Tibial artery (tissue), 4 donors: ENCODE results near the gene CTBP1.

Experiments used
- DNase-seq, 2 donors: peaks; one replicate each; pipeline ENCODE4 v3.0.0-alpha.2; 2019
- H3K27ac ChIP-seq, 2 donors: fragments of 200-600 bp; sonication (generic) in 1 of 2; 1 replicate in 1 of 2; 2 replicates in 1 of 2; pipeline ENCODE4 v1.5.1; 2018 to 2019; ENCODE audit warnings: mild to moderate bottlenecking in 1 of 2
- H3K27me3 ChIP-seq, 2 donors: fragments of 200-600 bp; sonication (generic) in 1 of 2; one replicate each; pipeline versions ENCODE4 v1.5.1 to v1.6.0; 2016 to 2019
- H3K36me3 ChIP-seq, 3 donors: fragments of 200-600 bp; sonication (generic) in 2 of 3; one replicate each; pipeline ENCODE4 v1.5.1; 2016 to 2019; ENCODE audit warnings: mild to moderate bottlenecking in 2 of 3
- H3K4me1 ChIP-seq, 4 donors: fragments of 200-600 bp; sonication (generic) in 2 of 4; 1 replicate in 3 of 4; 2 replicates in 1 of 4; pipeline ENCODE4 v1.5.1; 2016 to 2019
- H3K4me3 ChIP-seq, 2 donors: fragments of 200-600 bp; sonication (generic) in 1 of 2; 1 replicate in 1 of 2; 2 replicates in 1 of 2; pipeline ENCODE4 v1.5.1; 2018 to 2019; ENCODE audit warnings: mild to moderate bottlenecking in 2 of 2
- H3K9me3 ChIP-seq, 3 donors: fragments of 200-600 bp; sonication (generic) in 1 of 3; one replicate each; pipeline ENCODE4 v1.5.1; 2016 to 2019
- CTCF ChIP-seq, 2 experiments: fragments of 200-600 bp in 1 of 2; fragments of 450-650 bp in 1 of 2; IDR thresholded peaks; one replicate each; pipeline ENCODE4 v1.5.1; 2017 to 2019; ENCODE audit warnings: antibody characterized with exemption in 2 of 2, mild to moderate bottlenecking in 1 of 2, moderate library complexity in 1 of 2
- intact Hi-C: fragments of 100-400 bp; cut with DNase I; formaldehyde crosslinking; loops from one replicate; pipeline ENCODE4 v1.15.0; 2023; ENCODE audit warnings: low total_unique reads

The CTBP1 gene

GRCh38 chr4:1266881-1267763 lies 18.2 kb upstream of the CTBP1 start:
- H3K27me3 ChIP-seq = no peaks in the 10 kb centered on the region
- DNase-seq = no peak
- peaks cover 0 to 9% (median 0%) of the 10 kb centered on the region in 3 donors for H3K9me3 ChIP-seq
- no peak for TF ChIP-seq CTCF (IDR thresholded peaks at IDR 0.05)
- H3K4me1 ChIP-seq = no peaks in the 10 kb centered on the region
- peaks cover 0 to 4% (median 0%) of the 10 kb centered on the region in 3 donors for H3K36me3 ChIP-seq
- intact Hi-C loops = loop anchor here (2.0 kb wide), 1 partner anchor 136 kb away; no protein-coding TSS in a partner anchor
- H3K4me3 ChIP-seq = no peak overlapping the region
- H3K27ac ChIP-seq = no peak overlapping the region

GRCh38 chr4:1265351-1265750 lies 16.4 kb upstream of the CTBP1 start:
- no peak for TF ChIP-seq CTCF (IDR thresholded peaks at IDR 0.05)
- H3K4me1 ChIP-seq = no peaks in the 10 kb centered on the region
- intact Hi-C loops = no loop called here
- no peak overlapping the region for H3K27ac ChIP-seq
- peaks cover 0 to 4% (median 0%) of the 10 kb centered on the region in 3 donors for H3K36me3 ChIP-seq
- H3K27me3 ChIP-seq = no peaks in the 10 kb centered on the region
- no peak for DNase-seq
- H3K9me3 ChIP-seq = peaks cover 0 to 9% (median 0%) of the 10 kb centered on the region in 3 donors
- H3K4me3 ChIP-seq = no peak overlapping the region

GRCh38 chr4:1264942-1265341 lies 16.0 kb upstream of the CTBP1 start:
- Histone ChIP-seq H3K36me3 (peaks cover 0 to 4% (median 0%) of the 10 kb centered on the region in 3 donors), H3K9me3 (peaks cover 0 to 7% (median 0%) of the 10 kb centered on the region in 3 donors), H3K27ac (no peak overlapping the region), H3K4me3 (no peak overlapping the region), H3K4me1 (no peaks in the 10 kb centered on the region), H3K27me3 (no peaks in the 10 kb centered on the region)
- intact Hi-C loops = no loop called here
- no peak for DNase-seq
- no peak for TF ChIP-seq CTCF (IDR thresholded peaks at IDR 0.05)

GRCh38 chr4:1261107-1261928 lies 12.4 kb upstream of the CTBP1 start:
- no peak for TF ChIP-seq CTCF (IDR thresholded peaks at IDR 0.05)
- Histone ChIP-seq H3K27me3 (no peaks in the 10 kb centered on the region), H3K27ac (no peak overlapping the region), H3K9me3 (peaks cover 0 to 8% (median 0%) of the 10 kb centered on the region in 3 donors), H3K4me3 (no peak overlapping the region), H3K36me3 (peaks cover 0 to 4% (median 0%) of the 10 kb centered on the region in 3 donors), H3K4me1 (no peaks in the 10 kb centered on the region)
- intact Hi-C loops = no loop called here
- no peak for DNase-seq

- peaks cover 0 to 8% (median 0%) of the 10 kb centered on the region in 3 donors for H3K9me3 ChIP-seq
- no peaks in the 10 kb centered on the region for H3K4me1 ChIP-seq
- H3K27me3 ChIP-seq = no peaks in the 10 kb centered on the region
- intact Hi-C loops = no loop called here
- no peaks in the 10 kb centered on the region for H3K36me3 ChIP-seq
- H3K27ac ChIP-seq = no peak overlapping the region
- TF ChIP-seq CTCF (IDR thresholded peaks at IDR 0.05) = no peak
- H3K4me3 ChIP-seq = no peak overlapping the region
- no peak for DNase-seq
Measured at GRCh38 chr4:1260418-1261106, 11.6 kb upstream of the CTBP1 start.
